ENCODE data around the gene ZDHHC14. TPM values are rescaled to one million over a fixed set of nuclear protein-coding genes. Genes with fewer than 3 reads are reported as not detected.

ZDHHC14 gene
- total and polyA plus RNA-seq, 2 of the 8 experiments (the other 6 are each of a cell fraction or from before 2014, with no cell fraction given): 2.9 to 5.3 TPM

- H2BK5ac ChIP-seq (ENCODE audit: low read depth, low read length): no peak overlapping the region
- H3K79me1 ChIP-seq (ENCODE audit: low read depth, low read length): no peaks in the 10 kb centered on the region
- no peak overlapping the region for H3K23ac ChIP-seq (ENCODE audit: insufficient read length)
- CTCF ChIA-PET (ENCODE audit: partially characterized antibody): interaction anchor here (1.2 kb wide), 1 partner anchor 12 kb away, joined by 4 read pairs; no protein-coding TSS in a partner anchor
- H4K8ac ChIP-seq (ENCODE audit: extremely low read depth, insufficient read depth, low read length): no peak overlapping the region; the same call in 1 of the 2 replicates
- no peak overlapping the region for H2AK5ac ChIP-seq (ENCODE audit: low read depth, low read length)
- H3K9ac ChIP-seq (replicated peaks in 1 of 4; ENCODE audit: extremely low read depth in 1 of 4, low read depth in 3 of 4, low read length in 3 of 4): no peak overlapping the region
- no peak overlapping the region for H2BK15ac ChIP-seq (ENCODE audit: low read length)
- no peak overlapping the region for H3K4ac ChIP-seq (replicated peaks; ENCODE audit: insufficient read length, low read depth, low read length)
- no peak overlapping the region for H2AFZ ChIP-seq (ENCODE audit: low read length)
- no peak overlapping the region for H3K56ac ChIP-seq (replicated peaks; ENCODE audit: insufficient read length, low read depth, low read length)
- no peaks in the 10 kb centered on the region for H3K23me2 ChIP-seq (ENCODE audit: low read depth, low read length)
- 80% methylated on average over 9 of the region's 9 CpGs; no CpG with 5 or more reads in 1 of the 2 experiments for WGBS, 2 experiments (ENCODE audit: extremely low coverage in 1 of 2, insufficient coverage in 1 of 2, insufficient read length in 1 of 2, insufficient replicate concordance in 2 of 2, low coverage in 1 of 2, low lambda C conversion rate in 2 of 2, missing lambda C conversion rate in 1 of 2)
- H3K36me3 ChIP-seq (ENCODE audit: control insufficient read depth in 2 of 4, insufficient read depth in 4 of 4, low read length in 3 of 4): no peaks in the 10 kb centered on the region
- peaks cover 0 to 6% (median 1%) of the 10 kb centered on the region in 4 experiments; a peak in 1 of 7 replicates for H3K4me1 ChIP-seq (replicated peaks in 1 of 4; ENCODE audit: control insufficient read depth in 3 of 4, insufficient read depth in 4 of 4, low read length in 3 of 4)
- H2BK20ac ChIP-seq (ENCODE audit: low read length): no peak overlapping the region
- no peak overlapping the region for H3K27ac ChIP-seq (ENCODE audit: low read depth, low read length)
- POLR2A ChIA-PET (ENCODE audit: partially characterized antibody): no interaction called here
- FAIRE-seq (no peak), DNase-seq (ENCODE audit: low read depth in 1 of 2, low spot score in 2 of 2) (no peak)
- no peak overlapping the region for H4K91ac ChIP-seq (replicated peaks; ENCODE audit: insufficient read length, low read length)
- no peak overlapping the region for H3K14ac ChIP-seq (ENCODE audit: insufficient read length)
- no peak overlapping the region for H3K4me3 ChIP-seq (ENCODE audit: extremely low read depth in 1 of 4, insufficient read depth in 2 of 4, low read depth in 3 of 4, low read length in 4 of 4)
- H2BK120ac ChIP-seq (replicated peaks; ENCODE audit: low read depth, low read length): no peak overlapping the region
- H2BK12ac ChIP-seq (ENCODE audit: low read depth, low read length): no peak overlapping the region
- 0 out of 4 replicates have a peak, but pooled peaks cover 0 to 3% of the 10 kb centered on the region in 2 experiments for H3K9me3 ChIP-seq (ENCODE audit: insufficient read depth in 2 of 2, low read depth in 1 of 2, low read length in 1 of 2)
- H3K18ac ChIP-seq (ENCODE audit: extremely low read depth, low read length): no peak overlapping the region
- H3K4me2 ChIP-seq (ENCODE audit: insufficient read depth in 1 of 2, low read depth in 2 of 2, low read length in 2 of 2): no peak overlapping the region
- H4K5ac ChIP-seq (ENCODE audit: insufficient read length, low read depth, low read length): no peak overlapping the region
- H3K27me3 ChIP-seq (replicated peaks in 1 of 4; ENCODE audit: control insufficient read depth in 3 of 4, extremely low read depth in 1 of 4, insufficient read depth in 3 of 4, low read length in 3 of 4): no peaks in the 10 kb centered on the region
- H3K79me2 ChIP-seq (ENCODE audit: control insufficient read depth in 1 of 2, insufficient read depth in 2 of 2, low read length in 2 of 2): no peaks in the 10 kb centered on the region
- H4K20me1 ChIP-seq (replicated peaks in 1 of 2; ENCODE audit: control insufficient read depth in 1 of 2, insufficient read depth in 2 of 2, low read length in 2 of 2): no peaks in the 10 kb centered on the region
- no peak for TF ChIP-seq MAFK (IDR thresholded peaks at IDR 0.05; ENCODE audit: low read depth, low read length)
- TF ChIP-seq RFX5 (IDR thresholded peaks at IDR 0.05; ENCODE audit: borderline replicate concordance, low read depth, low read length): no peak
- TF ChIP-seq PHF8 (conservative IDR thresholded peaks at IDR 0.05; ENCODE audit: low read depth, low read length): no peak
- no peak for TF ChIP-seq YY1 (IDR thresholded peaks at IDR 0.05; ENCODE audit: low read depth, low read length)
- TF ChIP-seq BRCA1 (IDR thresholded peaks at IDR 0.05; ENCODE audit: low read depth, low read length): no peak
- TF ChIP-seq RNF2 (IDR thresholded peaks at IDR 0.05; ENCODE audit: borderline replicate concordance, low read depth, low read length, missing control alignments, poor library complexity, severe bottlenecking): no peak
- no peak for TF ChIP-seq HDAC6 (IDR thresholded peaks at IDR 0.05; ENCODE audit: low read depth, low read length)
- TF ChIP-seq TBP (IDR thresholded peaks at IDR 0.05; ENCODE audit: low read depth, low read length): no peak
- TF ChIP-seq, protein P1, sequence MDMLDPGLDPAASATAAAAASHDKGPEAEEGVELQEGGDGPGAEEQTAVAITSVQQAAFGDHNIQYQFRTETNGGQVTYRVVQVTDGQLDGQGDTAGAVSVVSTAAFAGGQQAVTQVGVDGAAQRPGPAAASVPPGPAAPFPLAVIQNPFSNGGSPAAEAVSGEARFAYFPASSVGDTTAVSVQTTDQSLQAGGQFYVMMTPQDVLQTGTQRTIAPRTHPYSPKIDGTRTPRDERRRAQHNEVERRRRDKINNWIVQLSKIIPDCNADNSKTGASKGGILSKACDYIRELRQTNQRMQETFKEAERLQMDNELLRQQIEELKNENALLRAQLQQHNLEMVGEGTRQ (IDR thresholded peaks at IDR 0.05; ENCODE audit: low read length): no peak
- TF ChIP-seq CHD2 (IDR thresholded peaks at IDR 0.05; ENCODE audit: low read length): no peak
- TF ChIP-seq TAF1 (IDR thresholded peaks at IDR 0.05; ENCODE audit: low read depth, low read length): no peak
- no peak for TF ChIP-seq NANOG (IDR thresholded peaks at IDR 0.05; ENCODE audit: insufficient read depth, low read depth, low read length, poor library complexity, severe bottlenecking)
Measured at GRCh38 chr6:157575436-157576145, 194.6 kb downstream of the ZDHHC14 start.
